ENCODE data around the gene P2RY8. TPM values are rescaled to one million over a fixed set of nuclear protein-coding genes. Genes with fewer than 3 reads are reported as not detected.

P2RY8 gene
- total and polyA plus RNA-seq, 4 donors, result 0.31 to 5.5 (median 3.0) TPM

DNA sequence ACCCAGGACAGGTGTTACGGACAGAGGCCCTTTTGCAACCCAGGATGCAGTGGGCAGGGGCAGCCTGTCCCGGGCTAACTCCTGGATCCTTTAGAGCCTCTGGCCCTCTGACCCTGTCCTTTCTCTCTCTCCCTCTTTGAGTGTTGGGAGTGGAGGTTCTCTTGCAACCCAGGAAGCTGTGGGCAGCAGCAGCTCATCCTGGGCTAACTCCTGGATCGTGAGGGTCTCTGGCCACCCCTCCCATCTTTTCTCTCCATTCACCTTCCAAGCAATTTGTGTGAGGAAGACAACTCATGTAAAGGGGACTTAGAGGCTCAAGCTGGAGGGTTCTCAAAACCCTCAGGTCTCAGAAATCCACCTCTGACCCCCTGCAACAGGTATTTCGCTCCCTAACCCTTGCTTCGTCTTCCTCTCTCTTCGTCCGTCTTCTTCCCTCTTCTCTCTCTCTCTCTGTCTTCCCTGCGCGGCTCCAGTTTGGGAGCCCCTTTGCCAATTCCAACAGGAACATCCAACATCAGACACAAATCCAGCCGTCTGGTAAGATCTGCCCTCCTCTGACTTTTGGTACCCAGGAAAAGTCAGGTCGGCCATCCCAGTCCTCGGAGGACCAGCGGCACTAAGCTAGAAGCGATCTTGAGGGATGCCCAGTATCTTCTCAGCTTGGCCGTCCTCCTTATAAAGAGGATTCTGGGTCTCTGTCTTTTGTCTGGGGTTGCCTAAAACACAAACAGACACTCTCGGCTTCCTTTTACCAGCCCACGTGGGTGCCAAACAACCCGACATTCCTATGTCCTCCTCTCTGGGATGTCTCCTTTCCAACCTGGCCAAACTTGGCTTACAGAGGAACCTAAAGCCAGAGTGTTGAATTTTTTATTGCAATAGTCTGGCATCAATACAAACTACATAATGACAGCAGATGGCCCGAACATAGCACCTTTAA, 92.2 kb downstream of the P2RY8 start:
- Histone ChIP-seq H3K27me3 (ENCODE audit: control insufficient read depth in 1 of 2, insufficient read depth in 2 of 2, low read length in 1 of 2) (no peaks in the 10 kb centered on the region), H3K4me3 (ENCODE audit: low read length in 2 of 2) (no peak overlapping the region), H3K9me3 (ENCODE audit: control insufficient read depth, low read length) (no peaks in the 10 kb centered on the region), H3K27ac (ENCODE audit: low read depth in 1 of 2, low read length in 2 of 2) (no peak overlapping the region), H3K4me1 (ENCODE audit: control insufficient read depth in 1 of 2, insufficient read depth in 2 of 2, low read length in 2 of 2) (no peaks in the 10 kb centered on the region), H3K36me3 (ENCODE audit: control insufficient read depth in 1 of 2, insufficient read depth in 2 of 2, low read length in 1 of 2) (no peaks in the 10 kb centered on the region)
- DNase-seq (peak; percentile 13 to 30), ATAC-seq (ENCODE audit: low FRiP score) (no peak)
- intact Hi-C loops (cut with DNase I), result no loop called here
- WGBS, 2 donors, result 97 to 99% methylated on average over 19 of the region's 19 CpGs

DNA sequence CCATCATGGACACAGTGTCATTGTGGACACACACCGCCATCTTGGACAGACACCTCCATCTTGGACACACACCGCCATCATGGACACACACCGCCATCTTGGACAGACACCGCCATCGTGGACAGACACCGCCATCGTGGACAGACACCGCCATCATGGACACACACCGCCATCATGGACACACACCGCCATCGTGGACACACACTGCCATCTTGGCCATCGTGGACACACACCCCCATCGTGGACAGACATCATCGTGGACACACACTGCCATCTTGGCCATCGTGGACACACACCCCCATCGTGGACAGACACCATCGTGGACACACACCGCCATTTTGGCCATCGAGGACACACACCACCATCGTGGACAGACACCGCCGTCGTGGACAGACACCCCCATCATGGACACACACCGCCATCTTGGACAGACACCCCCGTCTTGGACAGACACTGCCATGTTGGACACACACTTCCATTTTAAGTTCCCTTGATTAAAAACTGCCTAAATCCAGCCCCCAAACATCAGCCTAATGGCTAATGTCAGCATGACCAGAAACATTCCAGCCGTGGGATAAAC, 93.4 kb downstream of the P2RY8 start:
- Histone ChIP-seq H3K27ac (ENCODE audit: low read depth in 1 of 2, low read length in 2 of 2) (no peak overlapping the region), H3K4me3 (ENCODE audit: low read length in 2 of 2) (no peak overlapping the region), H3K4me1 (ENCODE audit: control insufficient read depth in 1 of 2, insufficient read depth in 2 of 2, low read length in 2 of 2) (no peaks in the 10 kb centered on the region), H3K36me3 (ENCODE audit: control insufficient read depth in 1 of 2, insufficient read depth in 2 of 2, low read length in 1 of 2) (no peaks in the 10 kb centered on the region), H3K27me3 (ENCODE audit: control insufficient read depth in 1 of 2, insufficient read depth in 2 of 2, low read length in 1 of 2) (no peaks in the 10 kb centered on the region), H3K9me3 (ENCODE audit: control insufficient read depth, low read length) (no peaks in the 10 kb centered on the region)
- peak; percentile 24 to 35 for DNase-seq
- no peak for ATAC-seq (ENCODE audit: low FRiP score)
- WGBS, 2 donors, result 84 to 91% methylated on average over 26 of the region's 26 CpGs
- intact Hi-C loops (cut with DNase I), result no loop called here

DNA sequence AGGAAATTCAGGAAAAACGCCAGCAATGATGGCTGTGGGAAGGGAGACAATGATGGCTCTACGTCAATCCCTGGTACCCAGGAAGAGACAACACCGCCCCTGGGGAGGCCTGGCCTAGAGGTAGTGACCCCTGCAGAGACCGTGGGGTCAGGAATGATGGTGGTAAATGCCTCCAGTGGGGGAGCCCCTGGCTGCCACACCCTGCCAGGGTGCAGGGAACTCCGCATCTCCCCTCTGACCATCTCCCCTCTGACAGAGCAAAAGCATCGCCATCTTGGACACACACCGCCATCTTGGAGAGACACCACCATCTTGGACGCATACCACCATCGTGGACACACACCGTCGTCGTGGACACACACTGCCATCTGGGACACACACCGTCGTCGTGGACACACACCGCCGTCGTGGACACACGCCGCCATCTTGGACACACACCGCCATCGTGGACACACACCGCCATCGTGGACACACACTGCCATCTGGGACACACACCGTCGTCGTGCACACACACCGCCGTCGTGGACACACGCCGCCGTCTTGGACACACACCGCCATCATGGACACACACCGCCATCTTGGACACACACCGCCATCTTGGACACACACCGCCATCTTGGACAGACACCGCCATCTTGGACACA, 94.1 kb downstream of the P2RY8 start:
- WGBS, 2 donors, result 90% methylated on average over 34 to 37 of the region's 38 CpGs
- no peak for ATAC-seq (ENCODE audit: low FRiP score)
- no peak overlapping the region for H3K4me3 ChIP-seq (ENCODE audit: low read length in 2 of 2)

DNA sequence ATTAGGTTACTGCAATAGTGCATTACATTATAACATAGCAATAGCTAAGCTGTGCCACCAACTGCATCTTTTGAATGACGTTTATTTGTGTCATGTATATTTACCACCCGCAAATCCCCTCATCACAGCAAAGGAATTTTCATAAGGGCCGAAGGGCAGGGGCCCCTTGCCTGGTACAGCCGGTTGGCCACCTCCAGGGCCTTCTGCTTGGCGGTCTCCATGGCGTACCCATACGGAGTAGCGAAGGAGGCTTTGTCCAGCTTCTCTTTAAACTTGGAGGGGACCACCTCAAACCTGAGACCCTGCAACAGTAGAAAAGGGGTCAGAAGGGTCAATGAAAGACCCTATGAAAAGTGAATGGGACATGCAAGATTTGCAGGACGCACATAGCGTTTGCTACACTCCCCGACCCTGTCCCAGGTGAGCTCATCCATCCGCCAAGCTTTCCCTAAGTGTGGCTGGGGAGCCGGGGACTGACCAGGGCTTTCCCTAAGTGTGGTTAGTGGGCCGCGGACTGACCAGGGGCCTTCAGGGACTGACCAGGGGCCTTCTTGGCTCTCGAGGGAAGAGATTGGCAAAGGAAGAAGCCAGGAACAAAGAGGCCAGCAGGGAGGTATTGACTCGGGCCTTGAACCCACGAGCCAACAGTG, 94.8 kb downstream of the P2RY8 start:
- Histone ChIP-seq H3K27ac (ENCODE audit: low read depth in 1 of 2, low read length in 2 of 2) (no peak overlapping the region), H3K9me3 (ENCODE audit: control insufficient read depth, low read length) (no peaks in the 10 kb centered on the region), H3K4me1 (ENCODE audit: control insufficient read depth in 1 of 2, insufficient read depth in 2 of 2, low read length in 2 of 2) (no peaks in the 10 kb centered on the region), H3K36me3 (ENCODE audit: control insufficient read depth in 1 of 2, insufficient read depth in 2 of 2, low read length in 1 of 2) (peaks cover 0 to 2% of the 10 kb centered on the region in 2 donors), H3K27me3 (ENCODE audit: control insufficient read depth in 1 of 2, insufficient read depth in 2 of 2, low read length in 1 of 2) (no peaks in the 10 kb centered on the region), H3K4me3 (ENCODE audit: low read length in 2 of 2) (no peak overlapping the region)
- peak; percentile 33 to 46 for DNase-seq
- 97% methylated on average over 18 of the region's 18 CpGs for WGBS, 2 donors
- intact Hi-C loops (cut with DNase I), result no loop called here
- no peak for ATAC-seq (ENCODE audit: low FRiP score)

More for the DNA sequence above, 94.1 kb downstream of the P2RY8 start:
- Histone ChIP-seq H3K27me3 (ENCODE audit: control insufficient read depth in 1 of 2, insufficient read depth in 2 of 2, low read length in 1 of 2) (no peaks in the 10 kb centered on the region), H3K9me3 (ENCODE audit: control insufficient read depth, low read length) (no peaks in the 10 kb centered on the region), H3K27ac (ENCODE audit: low read depth in 1 of 2, low read length in 2 of 2) (no peak overlapping the region), H3K36me3 (ENCODE audit: control insufficient read depth in 1 of 2, insufficient read depth in 2 of 2, low read length in 1 of 2) (peaks cover 0 to 2% of the 10 kb centered on the region in 2 donors), H3K4me1 (ENCODE audit: control insufficient read depth in 1 of 2, insufficient read depth in 2 of 2, low read length in 2 of 2) (no peaks in the 10 kb centered on the region)
- intact Hi-C loops (cut with DNase I), result no loop called here
- DNase-seq, result peak; percentile 23 to 36

DNA sequence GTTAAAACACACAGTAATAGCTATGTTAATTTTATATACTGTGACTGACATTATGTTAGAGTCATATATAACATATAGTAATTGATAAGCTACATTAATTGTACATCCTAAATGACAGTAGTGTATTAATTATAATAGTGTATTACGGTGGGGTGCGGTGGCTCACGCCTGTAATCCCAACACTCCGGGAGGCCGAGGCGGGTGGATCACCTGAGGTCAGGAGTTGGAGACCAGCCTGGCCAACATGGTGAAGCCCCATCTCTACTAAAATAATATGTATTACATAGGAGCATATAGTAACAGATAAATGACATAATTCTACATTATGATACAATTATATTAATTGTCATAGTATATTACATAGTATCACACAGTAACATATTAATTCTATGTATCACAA, 96.5 kb downstream of the P2RY8 start:
- 97 to 98% methylated on average over 6 of the region's 6 CpGs for WGBS, 2 donors
- Histone ChIP-seq H3K27me3 (ENCODE audit: control insufficient read depth in 1 of 2, insufficient read depth in 2 of 2, low read length in 1 of 2) (no peaks in the 10 kb centered on the region), H3K4me3 (ENCODE audit: low read length in 2 of 2) (no peak overlapping the region), H3K4me1 (ENCODE audit: control insufficient read depth in 1 of 2, insufficient read depth in 2 of 2, low read length in 2 of 2) (no peaks in the 10 kb centered on the region), H3K36me3 (ENCODE audit: control insufficient read depth in 1 of 2, insufficient read depth in 2 of 2, low read length in 1 of 2) (peaks cover 0 to 7% of the 10 kb centered on the region in 2 donors), H3K9me3 (ENCODE audit: control insufficient read depth, low read length) (no peaks in the 10 kb centered on the region), H3K27ac (ENCODE audit: low read depth in 1 of 2, low read length in 2 of 2) (no peak overlapping the region)
- intact Hi-C loops (cut with DNase I), result no loop called here
- no peak for ATAC-seq (ENCODE audit: low FRiP score)
- DNase-seq, result peak; percentile 9 to 27

DNA sequence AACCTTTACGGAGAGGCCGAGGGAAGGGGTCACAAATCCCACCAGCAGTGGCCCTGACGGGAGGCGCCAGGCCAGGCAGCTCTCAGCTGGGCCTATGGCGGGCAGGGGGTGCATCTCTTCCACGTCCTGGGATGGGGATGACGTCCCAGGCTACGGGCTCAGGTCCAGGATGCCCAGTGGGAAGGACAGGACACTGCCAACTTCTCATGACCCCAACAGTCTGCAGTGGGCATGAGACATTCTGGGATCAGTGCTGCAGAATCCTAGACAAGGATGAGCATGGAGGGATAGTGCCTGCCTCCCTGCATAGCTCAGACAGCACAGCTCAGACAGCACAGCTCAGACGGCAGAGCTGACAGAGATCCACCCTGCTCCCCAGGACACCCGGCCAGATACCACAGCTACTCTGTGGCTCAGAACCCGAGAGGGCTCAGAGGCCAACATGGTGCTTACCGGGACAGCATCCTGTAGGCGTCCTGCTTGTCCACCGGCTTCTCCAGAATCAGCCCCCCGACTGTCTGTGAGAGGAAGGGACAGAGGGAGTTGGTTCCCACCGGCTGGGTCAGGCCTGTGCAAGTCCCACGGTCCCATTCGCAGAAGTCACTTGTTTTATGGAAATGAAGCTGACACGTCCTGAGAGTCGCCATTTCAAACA, 101.6 kb downstream of the P2RY8 start:
- Histone ChIP-seq H3K27me3 (ENCODE audit: control insufficient read depth in 1 of 2, insufficient read depth in 2 of 2, low read length in 1 of 2) (no peaks in the 10 kb centered on the region), H3K4me3 (ENCODE audit: low read length in 2 of 2) (no peak overlapping the region), H3K27ac (ENCODE audit: low read depth in 1 of 2, low read length in 2 of 2) (no peak overlapping the region), H3K9me3 (ENCODE audit: control insufficient read depth, low read length) (no peaks in the 10 kb centered on the region), H3K36me3 (ENCODE audit: control insufficient read depth in 1 of 2, insufficient read depth in 2 of 2, low read length in 1 of 2) (peaks cover 0 to 8% of the 10 kb centered on the region in 2 donors), H3K4me1 (ENCODE audit: control insufficient read depth in 1 of 2, insufficient read depth in 2 of 2, low read length in 2 of 2) (no peaks in the 10 kb centered on the region)
- 96% methylated on average over 19 to 20 of the region's 20 CpGs for WGBS, 2 donors
- intact Hi-C loops (cut with DNase I), result loop anchor here in 1 of 2 donors (5.0 kb wide), 1 partner anchor 38 kb away; no protein-coding TSS in a partner anchor
- ATAC-seq (ENCODE audit: low FRiP score) (peak; percentile 12), DNase-seq (peak; percentile 23 to 60)

DNA sequence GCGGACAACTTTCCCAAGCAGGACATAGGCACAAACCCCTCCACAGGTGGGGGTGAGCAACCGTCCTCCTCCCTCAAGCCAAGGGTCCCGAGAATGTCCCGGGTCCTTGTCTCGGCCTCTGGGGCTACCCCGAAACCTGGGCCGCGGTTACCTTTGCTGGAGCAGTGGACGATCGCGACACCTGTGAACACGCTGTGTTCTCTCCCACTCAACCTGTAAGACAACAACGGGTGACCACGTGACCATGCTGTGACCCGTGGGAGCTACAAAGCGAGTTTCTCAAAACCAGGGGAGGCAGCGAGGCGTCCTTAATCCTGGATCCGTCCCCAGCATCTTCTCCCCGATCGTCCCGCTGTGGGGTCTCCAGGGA, 102.1 kb downstream of the P2RY8 start:
- intact Hi-C loops (cut with DNase I), result loop anchor here in 1 of 2 donors (5.0 kb wide), 1 partner anchor 38 kb away; no protein-coding TSS in a partner anchor
- ATAC-seq (ENCODE audit: low FRiP score), result no peak
- H3K4me3 ChIP-seq (ENCODE audit: low read length in 2 of 2), result no peak overlapping the region

More for the DNA sequence above, 102.1 kb downstream of the P2RY8 start:
- Histone ChIP-seq H3K4me1 (ENCODE audit: control insufficient read depth in 1 of 2, insufficient read depth in 2 of 2, low read length in 2 of 2) (no peaks in the 10 kb centered on the region), H3K27me3 (ENCODE audit: control insufficient read depth in 1 of 2, insufficient read depth in 2 of 2, low read length in 1 of 2) (no peaks in the 10 kb centered on the region), H3K27ac (ENCODE audit: low read depth in 1 of 2, low read length in 2 of 2) (no peak overlapping the region), H3K9me3 (ENCODE audit: control insufficient read depth, low read length) (no peaks in the 10 kb centered on the region), H3K36me3 (ENCODE audit: control insufficient read depth in 1 of 2, insufficient read depth in 2 of 2, low read length in 1 of 2) (peaks cover 0 to 8% of the 10 kb centered on the region in 2 donors)
- WGBS, 2 donors, result 97 to 98% methylated on average over 22 of the region's 22 CpGs
- peak; percentile 35 to 60 for DNase-seq

All from aorta (tissue), 5 donors.